Measurements from ENCODE around the gene ZNF823. TPM values are rescaled to one million over a fixed set of nuclear protein-coding genes. Genes with fewer than 3 reads are reported as not detected.

The ZNF823 gene
- total and polyA plus RNA-seq, 9 of the 15 experiments (the other 6 are each of a cell fraction or from before 2014, with no cell fraction given) = 4.0 to 13.4 (median 6.1) TPM

DNA sequence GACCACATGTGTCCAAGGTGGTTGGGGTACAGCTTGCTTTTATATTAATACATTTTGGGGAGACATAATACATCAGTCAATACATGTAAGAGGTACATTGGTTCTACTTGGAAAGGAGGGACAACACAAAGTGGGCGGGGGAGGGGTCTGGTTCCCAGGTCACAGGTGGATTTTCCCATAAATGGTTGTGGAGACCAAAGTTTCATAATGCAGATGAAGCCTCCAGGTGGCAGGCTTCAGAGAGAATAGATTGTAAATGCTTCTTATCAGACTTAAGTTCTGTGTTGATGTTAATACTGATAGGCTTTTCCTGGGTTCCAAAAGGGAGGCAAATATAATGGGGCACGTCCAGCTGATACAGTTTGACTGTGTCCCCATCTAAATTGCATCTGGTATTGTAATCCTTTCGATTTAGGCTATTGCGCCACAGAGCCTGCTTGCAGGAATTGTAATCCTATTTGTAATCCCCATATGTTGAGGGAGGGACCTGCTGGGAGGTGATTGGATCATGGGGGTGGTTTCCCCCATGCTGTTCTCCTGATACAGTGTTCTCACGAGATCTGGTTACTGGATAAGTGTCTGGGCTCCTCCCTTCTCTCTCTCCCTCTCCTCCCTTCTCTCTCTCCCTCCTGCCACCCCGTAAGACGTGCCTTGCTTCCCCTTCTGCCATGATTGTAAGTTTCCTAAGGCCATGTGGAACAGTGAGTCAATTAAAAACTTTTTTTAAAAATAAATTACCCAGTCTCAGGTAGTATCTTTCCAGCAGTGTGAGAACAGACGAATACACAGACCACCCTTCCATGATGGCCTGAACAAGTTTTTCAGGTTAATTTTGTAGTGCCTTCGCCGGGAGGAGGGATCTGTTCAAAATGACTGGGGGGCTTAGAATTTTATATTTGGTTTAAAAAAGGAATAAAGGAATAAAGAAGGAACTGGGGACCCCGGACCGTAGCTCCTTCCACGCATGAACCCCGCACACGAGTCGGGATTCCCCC is 44.9 kb downstream of the ZNF823 start (continued):
- TF ChIP-seq, protein P1, sequence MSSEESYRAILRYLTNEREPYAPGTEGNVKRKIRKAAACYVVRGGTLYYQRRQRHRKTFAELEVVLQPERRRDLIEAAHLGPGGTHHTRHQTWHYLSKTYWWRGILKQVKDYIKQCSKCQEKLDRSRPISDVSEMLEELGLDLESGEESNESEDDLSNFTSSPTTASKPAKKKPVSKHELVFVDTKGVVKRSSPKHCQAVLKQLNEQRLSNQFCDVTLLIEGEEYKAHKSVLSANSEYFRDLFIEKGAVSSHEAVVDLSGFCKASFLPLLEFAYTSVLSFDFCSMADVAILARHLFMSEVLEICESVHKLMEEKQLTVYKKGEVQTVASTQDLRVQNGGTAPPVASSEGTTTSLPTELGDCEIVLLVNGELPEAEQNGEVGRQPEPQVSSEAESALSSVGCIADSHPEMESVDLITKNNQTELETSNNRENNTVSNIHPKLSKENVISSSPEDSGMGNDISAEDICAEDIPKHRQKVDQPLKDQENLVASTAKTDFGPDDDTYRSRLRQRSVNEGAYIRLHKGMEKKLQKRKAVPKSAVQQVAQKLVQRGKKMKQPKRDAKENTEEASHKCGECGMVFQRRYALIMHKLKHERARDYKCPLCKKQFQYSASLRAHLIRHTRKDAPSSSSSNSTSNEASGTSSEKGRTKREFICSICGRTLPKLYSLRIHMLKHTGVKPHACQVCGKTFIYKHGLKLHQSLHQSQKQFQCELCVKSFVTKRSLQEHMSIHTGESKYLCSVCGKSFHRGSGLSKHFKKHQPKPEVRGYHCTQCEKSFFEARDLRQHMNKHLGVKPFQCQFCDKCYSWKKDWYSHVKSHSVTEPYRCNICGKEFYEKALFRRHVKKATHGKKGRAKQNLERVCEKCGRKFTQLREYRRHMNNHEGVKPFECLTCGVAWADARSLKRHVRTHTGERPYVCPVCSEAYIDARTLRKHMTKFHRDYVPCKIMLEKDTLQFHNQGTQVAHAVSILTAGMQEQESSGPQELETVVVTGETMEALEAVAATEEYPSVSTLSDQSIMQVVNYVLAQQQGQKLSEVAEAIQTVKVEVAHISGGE (CRISPR knock-in tag; IDR thresholded peaks at IDR 0.05) = 0 out of 6 replicates have a peak, but pooled peaks of 1 of the 3 experiments have one; percentile 27
- TF ChIP-seq CTCF (IDR thresholded peaks at IDR 0.05 in 2 of 3, conservative IDR thresholded peaks at IDR 0.05 in 1 of 3; ENCODE audit: insufficient read depth in 2 of 3, low read depth in 1 of 3, low read length in 3 of 3) = peak in 1 of 3 experiments; percentile 12; a peak in 1 of 6 replicates
- TF ChIP-seq CEBPB (tag; IDR thresholded peaks at IDR 0.05) = peak; percentile 92
- TF ChIP-seq RBM17 (IDR thresholded peaks at IDR 0.05; ENCODE audit: borderline replicate concordance, low read depth, low read length) = no peak
- TF ChIP-seq TEAD4 (IDR thresholded peaks at IDR 0.05; ENCODE audit: low read length) = peak; percentile 48; the same call in 1 of the 2 replicates
- no peak for TF ChIP-seq TEAD4 (CRISPR knock-in tag; IDR thresholded peaks at IDR 0.05; ENCODE audit: borderline replicate concordance)
- TF ChIP-seq POLR2AphosphoS5 (IDR thresholded peaks at IDR 0.05; ENCODE audit: control insufficient read depth, insufficient read depth, low read depth, low read length) = 0 out of 2 replicates have a peak, but pooled peaks have one; percentile 29
- no peak for TF ChIP-seq MCM5 (IDR thresholded peaks at IDR 0.05; ENCODE audit: low read depth)
- no peak for TF ChIP-seq SRSF7 (optimal IDR thresholded peaks at IDR 0.05; ENCODE audit: low read depth, low read length)
- TF ChIP-seq, protein P2, sequence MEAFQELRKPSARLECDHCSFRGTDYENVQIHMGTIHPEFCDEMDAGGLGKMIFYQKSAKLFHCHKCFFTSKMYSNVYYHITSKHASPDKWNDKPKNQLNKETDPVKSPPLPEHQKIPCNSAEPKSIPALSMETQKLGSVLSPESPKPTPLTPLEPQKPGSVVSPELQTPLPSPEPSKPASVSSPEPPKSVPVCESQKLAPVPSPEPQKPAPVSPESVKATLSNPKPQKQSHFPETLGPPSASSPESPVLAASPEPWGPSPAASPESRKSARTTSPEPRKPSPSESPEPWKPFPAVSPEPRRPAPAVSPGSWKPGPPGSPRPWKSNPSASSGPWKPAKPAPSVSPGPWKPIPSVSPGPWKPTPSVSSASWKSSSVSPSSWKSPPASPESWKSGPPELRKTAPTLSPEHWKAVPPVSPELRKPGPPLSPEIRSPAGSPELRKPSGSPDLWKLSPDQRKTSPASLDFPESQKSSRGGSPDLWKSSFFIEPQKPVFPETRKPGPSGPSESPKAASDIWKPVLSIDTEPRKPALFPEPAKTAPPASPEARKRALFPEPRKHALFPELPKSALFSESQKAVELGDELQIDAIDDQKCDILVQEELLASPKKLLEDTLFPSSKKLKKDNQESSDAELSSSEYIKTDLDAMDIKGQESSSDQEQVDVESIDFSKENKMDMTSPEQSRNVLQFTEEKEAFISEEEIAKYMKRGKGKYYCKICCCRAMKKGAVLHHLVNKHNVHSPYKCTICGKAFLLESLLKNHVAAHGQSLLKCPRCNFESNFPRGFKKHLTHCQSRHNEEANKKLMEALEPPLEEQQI (IDR thresholded peaks at IDR 0.05) = no peak
- TF ChIP-seq ZNF431 (CRISPR knock-in tag; IDR thresholded peaks at IDR 0.05) = peak; percentile 97
- 0 out of 2 replicates have a peak, but pooled peaks have one; percentile 54 for TF ChIP-seq ARID1B (IDR thresholded peaks at IDR 0.05)
- TF ChIP-seq TBP (optimal IDR thresholded peaks at IDR 0.05; ENCODE audit: low read depth, low read length) = peak; percentile 37
- no peak for TF ChIP-seq PYGO2 (tag; IDR thresholded peaks at IDR 0.05)

Measured in K562 (cell line).